Ectodermal cell (in vitro differentiated cells): ENCODE results near the gene CELF2.

Source experiments
- H3K27ac ChIP-seq: 2 replicates; pipeline ENCODE4 v1.7.0; 2013; ENCODE audit warnings: mild to moderate bottlenecking, low read depth, low read length; ENCODE audit not compliant: insufficient read depth, poor library complexity, severe bottlenecking
- H3K27me3 ChIP-seq: 2 replicates; pipeline ENCODE4 v1.7.0; 2013; ENCODE audit warnings: mild to moderate bottlenecking, low read length; ENCODE audit not compliant: insufficient read depth, control insufficient read depth, poor library complexity, severe bottlenecking
- H3K36me3 ChIP-seq: one replicate; pipeline ENCODE4 v1.7.0; 2013; ENCODE audit warnings: low read length; ENCODE audit not compliant: control insufficient read depth, insufficient read depth
- H3K4me1 ChIP-seq: one replicate; pipeline ENCODE4 v1.7.0; 2013; ENCODE audit warnings: low read length; ENCODE audit not compliant: control insufficient read depth, insufficient read depth
- H3K4me3 ChIP-seq: 2 replicates; pipeline ENCODE4 v1.7.0; 2013; ENCODE audit warnings: low read depth, low read length, control low read depth; ENCODE audit not compliant: insufficient read depth
- H3K9me3 ChIP-seq: 2 replicates; pipeline ENCODE4 v1.7.0; 2013; ENCODE audit warnings: mild to moderate bottlenecking, low read length, moderate library complexity; ENCODE audit not compliant: control insufficient read depth
- WGBS, 2 experiments: methylation state at CpG; one replicate each; pipeline ENCODE4 v1.1.7; 2013; ENCODE audit warnings: missing lambda C conversion rate in 2 of 2; 5-methylcytosine and 5-hydroxymethylcytosine counted together

The CELF2 gene

GRCh38 chr10:11326913-11327616 is 309.4 kb downstream of the CELF2 start:
- Histone ChIP-seq H3K9me3 (no peaks in the 10 kb centered on the region), H3K36me3 (no peaks in the 10 kb centered on the region), H3K27ac (no peak overlapping the region), H3K27me3 (no peaks in the 10 kb centered on the region), H3K4me3 (no peak overlapping the region), H3K4me1 (peaks cover 7% of the 10 kb centered on the region)
- WGBS, 2 experiments = 79 to 80% methylated on average over 11 of the region's 11 CpGs

- WGBS, 2 experiments = 86 to 87% methylated on average over 17 of the region's 17 CpGs
- Histone ChIP-seq H3K36me3 (no peaks in the 10 kb centered on the region), H3K27ac (no peak overlapping the region)
Measured at GRCh38 chr10:11328264-11329061, 310.8 kb downstream of the CELF2 start.

GRCh38 chr10:11329062-11329673 is 311.5 kb downstream of the CELF2 start:
- Histone ChIP-seq H3K27me3 (no peaks in the 10 kb centered on the region), H3K4me1 (peaks cover 7% of the 10 kb centered on the region), H3K36me3 (no peaks in the 10 kb centered on the region), H3K4me3 (no peak overlapping the region), H3K9me3 (no peaks in the 10 kb centered on the region), H3K27ac (no peak overlapping the region)
- 73 to 75% methylated on average over 11 to 12 of the region's 12 CpGs for WGBS, 2 experiments

More at GRCh38 chr10:11328264-11329061, 310.8 kb downstream of the CELF2 start:
- Histone ChIP-seq H3K4me1 (peaks cover 7% of the 10 kb centered on the region), H3K9me3 (no peaks in the 10 kb centered on the region), H3K27me3 (no peaks in the 10 kb centered on the region), H3K4me3 (no peak overlapping the region)

GRCh38 chr10:11330383-11331045 is 312.8 kb downstream of the CELF2 start:
- Histone ChIP-seq H3K9me3 (no peaks in the 10 kb centered on the region), H3K27ac (no peak overlapping the region), H3K4me1 (peaks cover 19% of the 10 kb centered on the region), H3K4me3 (no peak overlapping the region), H3K36me3 (no peaks in the 10 kb centered on the region), H3K27me3 (no peaks in the 10 kb centered on the region)
- WGBS, 2 experiments = 86 to 90% methylated on average over 7 to 8 of the region's 8 CpGs

- Histone ChIP-seq H3K36me3 (no peaks in the 10 kb centered on the region), H3K27me3 (no peaks in the 10 kb centered on the region), H3K4me1 (peaks cover 25% of the 10 kb centered on the region), H3K27ac (no peak overlapping the region), H3K9me3 (no peaks in the 10 kb centered on the region), H3K4me3 (no peak overlapping the region)
Measured at GRCh38 chr10:11331046-11331577, 313.4 kb downstream of the CELF2 start.

- no peaks in the 10 kb centered on the region for H3K9me3 ChIP-seq
- WGBS, 2 experiments = 90 to 97% methylated on average over 2 to 3 of the region's 3 CpGs
- no peaks in the 10 kb centered on the region for H3K36me3 ChIP-seq
- peaks cover 31% of the 10 kb centered on the region for H3K4me1 ChIP-seq
- no peak overlapping the region for H3K27ac ChIP-seq
- H3K27me3 ChIP-seq = no peaks in the 10 kb centered on the region
- H3K4me3 ChIP-seq = no peak overlapping the region
Measured at GRCh38 chr10:11331726-11332125, 314.1 kb downstream of the CELF2 start.

GRCh38 chr10:11332846-11333245 is 315.2 kb downstream of the CELF2 start:
- no peaks in the 10 kb centered on the region for H3K36me3 ChIP-seq
- H3K27me3 ChIP-seq = no peaks in the 10 kb centered on the region
- peaks cover 43% of the 10 kb centered on the region for H3K4me1 ChIP-seq
- H3K27ac ChIP-seq = no peak overlapping the region
- H3K4me3 ChIP-seq = no peak overlapping the region
- 97 to 99% methylated on average over 10 of the region's 10 CpGs for WGBS, 2 experiments
- no peaks in the 10 kb centered on the region for H3K9me3 ChIP-seq

GRCh38 chr10:11334436-11334835 is 316.8 kb downstream of the CELF2 start:
- Histone ChIP-seq H3K9me3 (no peaks in the 10 kb centered on the region), H3K27me3 (no peaks in the 10 kb centered on the region), H3K4me3 (no peak overlapping the region), H3K36me3 (no peaks in the 10 kb centered on the region), H3K27ac (no peak overlapping the region), H3K4me1 (peaks cover 46% of the 10 kb centered on the region)
- WGBS, 2 experiments = 86 to 91% methylated on average over 8 of the region's 8 CpGs

GRCh38 chr10:11335167-11335652 is 317.5 kb downstream of the CELF2 start:
- H3K27ac ChIP-seq = no peak overlapping the region
- no peak overlapping the region for H3K4me3 ChIP-seq
- no peaks in the 10 kb centered on the region for H3K9me3 ChIP-seq
- WGBS, 2 experiments = 81 to 88% methylated on average over 11 to 12 of the region's 12 CpGs
- peaks cover 46% of the 10 kb centered on the region for H3K4me1 ChIP-seq
- H3K27me3 ChIP-seq = no peaks in the 10 kb centered on the region
- no peaks in the 10 kb centered on the region for H3K36me3 ChIP-seq
